ENCODE results near the gene BAIAP3.
"Not testable (repeated sequence)": the region's sequence is repeated elsewhere in the genome, so short reads cannot be mapped to it uniquely, and the experiment has no call there.

The BAIAP3 gene

DNA sequence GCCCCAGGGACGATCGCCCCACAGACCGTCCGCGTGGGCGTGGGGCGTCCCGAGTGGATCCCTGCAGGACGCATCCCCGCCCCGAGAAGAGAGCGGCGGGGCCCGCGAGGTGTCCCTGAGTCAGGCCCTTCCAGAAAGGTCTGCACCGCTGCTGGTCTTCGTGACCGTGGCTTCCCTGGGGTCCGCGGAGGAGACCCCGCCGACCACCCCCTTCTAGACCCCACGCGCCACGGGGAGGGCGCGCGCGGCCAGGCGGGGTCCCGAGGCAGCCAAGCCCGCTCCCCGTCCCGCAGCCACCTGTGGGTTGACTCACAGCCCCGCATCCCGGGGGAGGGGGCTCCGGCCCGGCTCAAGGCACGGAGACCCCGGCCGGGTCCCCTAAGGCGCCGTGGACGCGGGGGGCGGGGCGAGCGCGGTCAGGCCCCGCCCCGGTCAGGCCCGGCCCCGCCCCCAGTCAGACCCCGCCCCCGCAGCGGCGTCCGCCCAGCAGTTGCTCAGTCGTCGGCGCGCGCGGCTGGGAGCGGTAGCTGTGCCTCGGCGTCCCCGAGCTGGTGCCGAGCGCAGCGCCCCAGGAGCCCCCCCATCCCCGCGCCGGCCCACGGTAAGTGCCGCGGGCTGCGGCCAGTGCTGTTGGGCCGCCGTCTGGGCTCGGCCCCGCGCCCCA is at the start of gene BAIAP3:
Gene BAIAP3, plus strand, starts transcription at position 497 of the 664 bp plus-strand sequence. CDS start 4,905 bp downstream, outside the sequence.
- DNase-seq = no peak

DNA sequence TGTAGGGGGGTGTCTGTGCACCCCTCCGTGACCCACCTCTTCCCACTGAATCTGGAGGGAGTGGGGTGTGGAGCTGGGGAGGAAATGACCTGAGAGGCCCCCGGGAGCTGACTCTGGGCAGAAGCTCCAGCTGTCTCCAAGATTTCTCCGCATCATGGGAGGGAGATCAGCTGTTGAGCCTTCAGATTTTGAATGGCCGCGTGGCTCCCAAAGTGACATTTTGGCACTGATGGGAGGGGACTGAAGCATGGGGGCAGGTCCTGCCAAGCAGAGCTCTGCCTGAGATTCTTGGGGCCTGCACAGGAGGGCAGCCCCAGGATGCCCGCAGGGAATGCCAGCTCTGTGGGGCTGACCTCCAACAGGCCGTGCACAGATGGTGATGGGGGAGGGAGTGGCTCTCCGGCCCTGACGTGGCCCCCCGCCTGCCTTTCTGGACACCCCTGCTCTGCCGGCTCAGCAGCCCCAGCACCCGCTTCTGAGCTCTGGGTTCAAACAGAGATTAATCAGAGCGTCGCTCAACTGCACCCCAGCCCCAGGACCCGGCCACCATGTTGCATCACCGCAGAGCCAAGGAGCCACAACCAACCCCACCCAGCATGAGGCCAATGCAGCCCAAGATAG is 49.3 kb upstream of the BAIAP3 start:
- DNase-seq = no peak

- no peak for DNase-seq
Observed at GRCh38 chr16:1285669-1286512, 47.6 kb upstream of the BAIAP3 start.

GRCh38 chr16:1286513-1287094 is 46.8 kb upstream of the BAIAP3 start:
- no peak for DNase-seq

DNA sequence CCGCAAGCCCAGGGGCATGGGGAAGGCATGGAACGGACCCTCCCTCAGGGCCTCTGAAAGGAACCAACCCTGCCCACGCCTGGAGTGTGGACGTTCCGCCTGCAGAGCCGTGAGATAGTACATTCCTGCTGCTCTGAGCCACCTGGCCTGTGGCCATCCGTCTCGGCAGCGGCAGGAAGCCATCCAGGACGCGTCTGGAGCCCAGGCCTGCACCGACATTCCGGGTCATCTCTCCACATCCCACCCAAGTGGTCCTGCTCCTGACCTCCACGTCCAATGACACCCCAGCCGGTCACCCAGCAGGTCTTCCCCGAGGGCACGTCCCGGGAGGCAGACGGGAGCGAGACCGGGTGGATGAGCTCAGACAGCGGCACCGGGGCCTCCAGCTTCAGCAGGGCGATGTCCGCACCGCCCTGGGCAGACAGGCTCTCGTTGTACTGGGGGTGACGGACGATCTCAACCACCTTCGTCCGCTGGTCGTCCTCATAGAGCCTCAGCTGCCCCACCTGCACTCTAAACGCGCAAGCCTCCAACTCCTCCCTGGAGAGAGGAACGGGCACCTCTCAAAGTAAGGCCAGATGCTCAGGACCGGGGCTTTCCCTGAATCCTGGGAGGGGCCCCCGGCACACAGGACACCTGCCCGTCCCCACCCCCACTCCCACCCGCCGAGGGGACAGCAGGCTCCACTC is 45.3 kb upstream of the BAIAP3 start:
- no peak for DNase-seq

DNA sequence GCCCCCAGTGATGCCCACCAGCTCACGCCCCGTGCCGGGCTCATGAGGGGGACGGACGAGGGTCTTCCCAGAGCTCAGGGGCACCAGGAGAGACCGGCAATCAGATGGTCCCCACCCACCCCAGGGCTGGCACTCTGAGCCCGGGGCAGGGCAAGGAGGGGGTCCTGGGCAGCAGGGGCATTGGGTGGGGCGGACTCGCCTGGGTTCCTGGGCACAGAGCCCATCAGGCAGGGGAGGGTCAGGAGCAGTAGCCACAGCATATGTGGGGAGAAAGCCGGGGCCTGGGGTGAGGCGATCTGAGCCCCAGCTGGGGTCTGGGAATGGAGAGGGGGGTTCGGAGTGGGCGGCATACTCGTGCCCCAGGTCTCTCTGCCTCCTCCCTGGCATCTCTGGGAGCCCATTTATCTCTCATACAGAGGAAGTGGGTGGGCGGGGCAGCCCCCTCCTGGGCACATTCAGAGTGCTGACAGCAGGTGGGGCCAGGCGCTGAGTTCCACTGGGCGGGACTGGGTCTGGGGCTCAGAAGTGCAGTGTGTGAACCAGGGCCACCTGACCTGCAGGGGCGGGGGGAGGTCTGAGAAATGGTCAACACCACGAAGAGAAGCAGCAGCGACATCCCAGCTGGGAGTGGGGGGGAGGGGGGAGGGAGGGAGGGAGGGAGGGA is 44.5 kb upstream of the BAIAP3 start:
- no peak for DNase-seq

- no peak for DNase-seq
Observed at GRCh38 chr16:1289477-1289866, 44.0 kb upstream of the BAIAP3 start.

GRCh38 chr16:1290063-1290501 is 43.4 kb upstream of the BAIAP3 start:
- DNase-seq = peak; percentile 33

GRCh38 chr16:1290860-1291575 is 42.4 kb upstream of the BAIAP3 start:
- no peak for DNase-seq

GRCh38 chr16:1291576-1291974 is 41.9 kb upstream of the BAIAP3 start:
- DNase-seq = no peak

DNA sequence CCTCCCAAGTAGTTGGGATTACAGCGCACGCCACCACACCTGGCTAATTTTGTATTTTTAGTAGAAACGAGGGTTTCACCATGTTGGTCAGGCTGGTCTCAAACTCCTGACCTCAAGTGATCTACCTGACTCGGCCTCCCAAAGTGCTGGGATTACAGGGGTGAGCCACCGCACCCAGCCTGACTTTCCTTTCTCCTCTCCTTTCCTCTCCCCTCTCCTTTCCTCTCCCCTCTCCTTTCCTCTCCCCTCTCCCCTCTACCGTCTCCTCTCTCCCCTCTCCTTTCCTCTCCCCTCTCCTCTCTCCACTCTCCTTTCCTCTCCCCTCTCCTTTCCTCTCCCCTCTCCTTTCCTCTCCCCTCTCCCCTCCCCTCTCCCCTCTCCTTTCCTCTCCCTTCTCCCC is 41.2 kb upstream of the BAIAP3 start:
- DNase-seq = not testable (repeated sequence)

DNA sequence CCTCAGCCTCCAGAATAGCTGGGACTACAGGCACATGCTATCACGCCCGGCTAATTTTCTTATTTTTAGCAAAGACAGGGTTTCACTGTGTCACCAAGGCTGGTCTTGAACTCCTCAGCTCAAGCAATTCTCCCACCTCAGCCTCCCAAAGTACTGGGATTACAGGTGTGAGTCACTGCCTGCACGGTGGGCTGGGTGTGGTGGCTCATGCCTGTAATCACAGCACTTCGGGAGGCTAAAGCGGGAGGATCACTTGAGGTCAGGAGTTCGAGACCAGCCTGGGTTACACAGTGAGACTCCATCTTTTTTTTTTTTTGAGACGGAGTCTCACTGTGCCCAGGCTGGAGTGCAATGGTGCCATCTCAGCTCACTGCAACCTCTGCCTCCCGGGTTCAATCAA is 40.6 kb upstream of the BAIAP3 start:
- not testable (repeated sequence) for DNase-seq

- peak; percentile 19 for DNase-seq
Observed at GRCh38 chr16:1293921-1294656, 39.4 kb upstream of the BAIAP3 start.

DNA sequence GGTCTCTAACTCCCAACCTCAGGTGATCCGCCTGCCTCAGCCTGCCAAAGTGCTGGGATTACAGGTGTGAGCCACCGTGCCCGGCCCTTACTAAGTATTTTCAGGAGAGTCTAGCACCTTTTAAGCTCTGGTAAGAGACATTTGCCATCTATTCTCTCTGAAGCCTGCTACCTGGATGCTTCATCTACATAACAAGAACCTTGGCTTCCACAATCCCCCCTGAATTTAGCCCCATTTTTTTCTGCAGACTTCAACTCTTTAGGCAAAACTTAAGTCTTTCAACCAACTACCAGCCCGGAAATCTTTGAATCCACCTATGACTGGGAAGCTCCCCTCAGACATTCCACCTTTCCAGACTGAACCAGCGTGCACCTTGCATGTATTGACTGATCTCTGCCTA is 38.0 kb upstream of the BAIAP3 start:
- no peak for DNase-seq

DNA sequence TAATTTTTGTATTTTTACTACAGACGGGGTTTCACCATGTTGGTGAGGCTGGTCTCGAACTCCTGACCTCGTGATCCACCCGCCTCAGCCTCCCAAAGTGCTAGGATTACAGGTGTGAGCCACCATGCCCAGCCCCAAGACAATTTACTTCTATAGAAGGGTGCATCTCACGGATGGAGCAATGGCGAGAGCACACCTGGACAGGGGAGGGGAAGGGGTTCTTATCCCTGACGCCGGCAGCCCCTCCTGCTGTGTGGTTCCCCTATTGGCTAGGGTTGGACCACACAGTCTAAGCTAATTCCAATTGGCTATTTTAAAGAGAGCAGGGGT is 36.8 kb upstream of the BAIAP3 start:
- not testable (repeated sequence) for DNase-seq

GRCh38 chr16:1297018-1297696 is 36.3 kb upstream of the BAIAP3 start:
- no peak for DNase-seq

GRCh38 chr16:1298406-1298805 is 35.0 kb upstream of the BAIAP3 start:
- no peak for DNase-seq

DNA sequence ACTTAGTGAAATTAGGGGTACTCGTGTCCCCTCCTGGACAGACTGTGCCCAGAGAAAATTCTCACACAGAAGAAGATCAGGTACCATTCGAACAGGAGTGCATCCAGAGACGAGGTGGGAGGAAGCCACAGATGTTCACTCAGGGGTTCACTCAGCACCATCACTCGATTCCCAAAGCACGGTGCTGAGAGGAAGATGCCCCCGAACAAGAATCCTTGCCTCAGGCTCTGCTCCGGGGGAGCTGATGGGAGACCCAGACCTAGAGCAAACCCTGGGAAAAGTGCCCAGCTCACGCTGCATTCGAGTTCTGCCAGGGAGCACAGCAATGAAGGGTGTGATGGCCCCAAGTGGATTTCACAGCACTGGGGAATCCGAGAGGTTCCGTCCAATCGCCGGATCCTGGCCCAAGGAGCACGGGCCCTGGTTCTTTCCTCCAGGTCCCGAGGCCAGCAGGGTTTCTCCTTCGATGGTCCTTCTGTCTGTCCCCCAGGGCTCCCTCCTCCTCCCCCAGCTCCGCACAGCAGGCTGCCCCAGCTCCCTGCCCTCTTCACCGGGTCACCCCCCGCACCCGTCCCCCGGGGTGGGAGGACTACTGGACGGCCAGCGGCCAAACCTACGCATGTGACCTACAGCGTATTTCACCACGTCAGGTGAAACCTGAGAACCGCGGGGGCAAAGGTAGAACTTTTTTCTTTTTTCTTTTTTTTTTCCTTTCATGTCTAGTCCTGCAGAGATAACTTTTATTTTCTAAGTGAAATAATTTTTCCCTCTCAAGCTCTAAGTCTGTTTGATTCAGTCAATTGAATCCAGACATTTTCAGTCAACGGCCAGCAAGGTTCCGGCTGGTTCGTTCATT is 34.2 kb upstream of the BAIAP3 start:
- no peak for DNase-seq

GRCh38 chr16:1299868-1300203 is 33.6 kb upstream of the BAIAP3 start:
- no peak for DNase-seq
